SW 1271 (cell line): Measurements from ENCODE around the gene YOD1.

Experiments used
- DNase-seq, 2 experiments: peaks; one replicate each; lab custom pipeline; 2025; lab: John Stamatoyannopoulos, UW

The YOD1 gene

GRCh38 chr1:207025146-207025880 lies 25.7 kb downstream of the YOD1 start:
- no peak for DNase-seq

- no peak for DNase-seq
These were observed 26.5 kb downstream of the YOD1 start for GRCh38 chr1:207024202-207025145.

GRCh38 chr1:207022996-207023679 lies 27.9 kb downstream of the YOD1 start:
- no peak for DNase-seq

GRCh38 chr1:207021876-207022596 lies 29.0 kb downstream of the YOD1 start:
- no peak for DNase-seq

- DNase-seq = no peak
These were observed 29.7 kb downstream of the YOD1 start for GRCh38 chr1:207021139-207021861.

- no peak for DNase-seq
These were observed 30.3 kb downstream of the YOD1 start for GRCh38 chr1:207020709-207021107.

- no peak for DNase-seq
These were observed 30.8 kb downstream of the YOD1 start for GRCh38 chr1:207020065-207020708.

- no peak for DNase-seq
These were observed 31.3 kb downstream of the YOD1 start for GRCh38 chr1:207019661-207020060.

GRCh38 chr1:207019161-207019560 lies 31.8 kb downstream of the YOD1 start:
- DNase-seq = no peak

- no peak for DNase-seq
These were observed 32.3 kb downstream of the YOD1 start for GRCh38 chr1:207018707-207019106.

GRCh38 chr1:207017615-207018559 lies 33.1 kb downstream of the YOD1 start:
- DNase-seq = no peak

GRCh38 chr1:207015791-207016190 lies 35.2 kb downstream of the YOD1 start:
- DNase-seq = no peak

- no peak for DNase-seq
These were observed 36.3 kb downstream of the YOD1 start for GRCh38 chr1:207014728-207015127.

GRCh38 chr1:207013321-207014085 lies 37.5 kb downstream of the YOD1 start:
- no peak for DNase-seq

GRCh38 chr1:207010726-207011125 lies 40.3 kb downstream of the YOD1 start:
- no peak for DNase-seq

GRCh38 chr1:207009945-207010344 lies 41.1 kb downstream of the YOD1 start:
- DNase-seq = no peak

- DNase-seq = no peak
These were observed 41.7 kb downstream of the YOD1 start for GRCh38 chr1:207009182-207009850.
